Measurements from ENCODE around the gene RAB27B. TPM values are rescaled to one million over a fixed set of nuclear protein-coding genes. Genes with fewer than 3 reads are reported as not detected.
"Not testable (repeated sequence)": the region's sequence is repeated elsewhere in the genome, so short reads cannot be mapped to it uniquely, and the experiment has no call there.

Gene RAB27B
- 30.9 and 41.2 TPM in 2 replicates for total RNA-seq (2014; rRNA removed)
- 0.98 TPM for polyA plus RNA-seq (2012)

GRCh38 chr18:54828281-54828881 lies at the start of gene RAB27B:
RAB27B (plus strand) TSS chr18:54828477; CDS start chr18:54877586, 49,109 bp downstream.
- peak; percentile 85 for DNase-seq (ENCODE audit: low read depth)

- no peak for DNase-seq (ENCODE audit: low read depth)
These were observed 47.9 kb upstream of the RAB27B start for GRCh38 chr18:54780285-54780861.

- DNase-seq (ENCODE audit: low read depth) = no peak
These were observed 47.3 kb upstream of the RAB27B start for GRCh38 chr18:54780970-54781369.

GRCh38 chr18:54783139-54783538 lies 45.1 kb upstream of the RAB27B start:
- no peak for DNase-seq (ENCODE audit: low read depth)

- peak; percentile 35 for DNase-seq (ENCODE audit: low read depth)
These were observed 42.1 kb upstream of the RAB27B start for GRCh38 chr18:54786206-54786605.

- DNase-seq (ENCODE audit: low read depth) = no peak
These were observed 41.2 kb upstream of the RAB27B start for GRCh38 chr18:54787121-54787520.

- DNase-seq (ENCODE audit: low read depth) = no peak
These were observed 40.7 kb upstream of the RAB27B start for GRCh38 chr18:54787616-54788015.

GRCh38 chr18:54790109-54790508 lies 38.2 kb upstream of the RAB27B start:
- DNase-seq (ENCODE audit: low read depth) = no peak

GRCh38 chr18:54791657-54792056 lies 36.6 kb upstream of the RAB27B start:
- no peak for DNase-seq (ENCODE audit: low read depth)

GRCh38 chr18:54792079-54792478 lies 36.2 kb upstream of the RAB27B start:
- DNase-seq (ENCODE audit: low read depth) = no peak

GRCh38 chr18:54794823-54795222 lies 33.5 kb upstream of the RAB27B start:
- DNase-seq (ENCODE audit: low read depth) = no peak

GRCh38 chr18:54798186-54798585 lies 30.1 kb upstream of the RAB27B start:
- no peak for DNase-seq (ENCODE audit: low read depth)

- no peak for DNase-seq (ENCODE audit: low read depth)
These were observed 26.9 kb upstream of the RAB27B start for GRCh38 chr18:54801374-54801773.

GRCh38 chr18:54802178-54802577 lies 26.1 kb upstream of the RAB27B start:
- no peak for DNase-seq (ENCODE audit: low read depth)

- no peak for DNase-seq (ENCODE audit: low read depth)
These were observed 25.4 kb upstream of the RAB27B start for GRCh38 chr18:54802686-54803395.

GRCh38 chr18:54805571-54806334 lies 22.5 kb upstream of the RAB27B start:
- DNase-seq (ENCODE audit: low read depth) = peak; percentile 97

- peak; percentile 62 for DNase-seq (ENCODE audit: low read depth)
These were observed 21.8 kb upstream of the RAB27B start for GRCh38 chr18:54806526-54806925.

- no peak for DNase-seq (ENCODE audit: low read depth)
These were observed 21.0 kb upstream of the RAB27B start for GRCh38 chr18:54807303-54807702.

GRCh38 chr18:54810662-54811061 lies 17.6 kb upstream of the RAB27B start:
- not testable (repeated sequence) for DNase-seq (ENCODE audit: low read depth)

GRCh38 chr18:54812885-54813284 lies 15.4 kb upstream of the RAB27B start:
- no peak for DNase-seq (ENCODE audit: low read depth)

GRCh38 chr18:54813305-54813704 lies 15.0 kb upstream of the RAB27B start:
- no peak for DNase-seq (ENCODE audit: low read depth)

- DNase-seq (ENCODE audit: low read depth) = no peak
These were observed 14.2 kb upstream of the RAB27B start for GRCh38 chr18:54813977-54814565.
